Thyroid gland (tissue), 4 donors: ENCODE results near the gene AJAP1. TPM values are rescaled to one million over a fixed set of nuclear protein-coding genes. Genes with fewer than 3 reads are reported as not detected.

Experiments used
- DNase-seq, 2 donors: peaks; one replicate each; pipeline ENCODE4 v3.0.0-alpha.2; 2019
- H3K27ac ChIP-seq, 3 donors: fragments of 200-600 bp; sonication (generic); 1 replicate in 2 of 3; 2 replicates in 1 of 3; pipeline ENCODE4 v1.5.1; 2016 to 2019; ENCODE audit warnings: mild to moderate bottlenecking in 1 of 3, moderate library complexity in 1 of 3
- H3K27me3 ChIP-seq: fragments of 200-600 bp; sonication (generic); one replicate; pipeline ENCODE4 v1.5.1; 2019
- H3K36me3 ChIP-seq, 2 donors: fragments of 200-600 bp; sonication (generic); one replicate each; pipeline ENCODE4 v1.5.1; 2016 to 2019
- H3K4me1 ChIP-seq, 2 donors: fragments of 200-600 bp; sonication (generic); one replicate each; pipeline ENCODE4 v1.5.1; 2017 to 2019
- H3K4me3 ChIP-seq, 3 donors: fragments of 200-600 bp; sonication (generic); replicated peaks in 1 of 3; 1 replicate in 2 of 3; 2 replicates in 1 of 3; pipeline ENCODE4 v1.5.1; 2016; ENCODE audit warnings: mild to moderate bottlenecking in 1 of 3
- H3K9me3 ChIP-seq: fragments of 200-600 bp; sonication (generic); one replicate; pipeline ENCODE4 v1.5.1; 2017
- POLR2A ChIP-seq, 2 donors: fragments of 450-650 bp; IDR thresholded peaks; one replicate each; pipeline ENCODE4 v1.6.1; 2017; ENCODE audit warnings: antibody characterized with exemption in 2 of 2, mild to moderate bottlenecking in 2 of 2, moderate library complexity in 1 of 2
- WGBS, 2 donors: methylation state at CpG; one replicate each; pipeline ENCODE4 v1.1.5; 2017; 5-methylcytosine and 5-hydroxymethylcytosine counted together
- intact Hi-C: fragments of 100-400 bp; cut with DNase I; formaldehyde crosslinking; loops from one replicate; pipeline ENCODE4 v1.15.1; 2023
- total RNA-seq, 4 donors: library from RNA; depleted of rRNA; stranded (reverse); fragments of >200 nt; gene quantifications; one replicate each; pipeline ENCODE4 v1.2.3, GENCODE V29; 2016
- TF ChIP-seq, protein P1 (sequence below), 6 experiments: fragments of 200-600 bp in 3 of 6; fragments of 450-650 bp in 3 of 6; sonication (generic) in 3 of 6; IDR thresholded peaks; one replicate each; pipeline ENCODE4 v1.5.1; 2016 to 2019; ENCODE audit warnings: antibody characterized with exemption in 6 of 6, mild to moderate bottlenecking in 2 of 6, inconsistent platforms in 1 of 6, moderate library complexity in 1 of 6

The AJAP1 gene
- total RNA-seq, 4 donors from 2014 or later: 0.22 to 1.6 (median 0.81) TPM

DNA sequence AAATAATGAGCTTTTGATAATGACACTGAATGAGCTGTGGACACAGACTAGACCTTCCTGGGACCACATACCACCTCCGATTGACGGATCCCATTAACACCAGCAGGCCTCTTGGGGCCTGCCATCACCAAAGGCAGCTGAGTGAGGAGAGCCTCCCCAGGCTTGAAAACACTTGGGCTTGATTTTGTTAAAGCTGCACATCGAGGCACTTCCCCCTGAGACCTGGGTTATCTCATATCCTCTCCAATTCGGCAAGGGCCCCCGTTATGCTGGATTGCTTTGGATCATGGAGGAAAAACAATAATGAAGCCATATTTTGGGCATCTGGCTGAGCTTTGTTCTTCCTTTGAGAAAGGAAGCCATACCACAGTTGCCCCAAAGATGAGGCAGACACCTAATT, 143.0 kb downstream of the AJAP1 start:
- no peak overlapping the region for H3K4me3 ChIP-seq
- no peak for TF ChIP-seq POLR2A (IDR thresholded peaks at IDR 0.05)
- TF ChIP-seq, protein P1, sequence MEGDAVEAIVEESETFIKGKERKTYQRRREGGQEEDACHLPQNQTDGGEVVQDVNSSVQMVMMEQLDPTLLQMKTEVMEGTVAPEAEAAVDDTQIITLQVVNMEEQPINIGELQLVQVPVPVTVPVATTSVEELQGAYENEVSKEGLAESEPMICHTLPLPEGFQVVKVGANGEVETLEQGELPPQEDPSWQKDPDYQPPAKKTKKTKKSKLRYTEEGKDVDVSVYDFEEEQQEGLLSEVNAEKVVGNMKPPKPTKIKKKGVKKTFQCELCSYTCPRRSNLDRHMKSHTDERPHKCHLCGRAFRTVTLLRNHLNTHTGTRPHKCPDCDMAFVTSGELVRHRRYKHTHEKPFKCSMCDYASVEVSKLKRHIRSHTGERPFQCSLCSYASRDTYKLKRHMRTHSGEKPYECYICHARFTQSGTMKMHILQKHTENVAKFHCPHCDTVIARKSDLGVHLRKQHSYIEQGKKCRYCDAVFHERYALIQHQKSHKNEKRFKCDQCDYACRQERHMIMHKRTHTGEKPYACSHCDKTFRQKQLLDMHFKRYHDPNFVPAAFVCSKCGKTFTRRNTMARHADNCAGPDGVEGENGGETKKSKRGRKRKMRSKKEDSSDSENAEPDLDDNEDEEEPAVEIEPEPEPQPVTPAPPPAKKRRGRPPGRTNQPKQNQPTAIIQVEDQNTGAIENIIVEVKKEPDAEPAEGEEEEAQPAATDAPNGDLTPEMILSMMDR (IDR thresholded peaks at IDR 0.05): no peak
- H3K27me3 ChIP-seq: no peaks in the 10 kb centered on the region
- no peaks in the 10 kb centered on the region for H3K9me3 ChIP-seq
- WGBS, 2 donors: 87 to 93% methylated on average over 5 of the region's 5 CpGs
- H3K4me1 ChIP-seq: peaks cover 0 to 13% of the 10 kb centered on the region in 2 donors
- intact Hi-C loops: no loop called here
- H3K27ac ChIP-seq: no peak overlapping the region
- no peaks in the 10 kb centered on the region for H3K36me3 ChIP-seq
- DNase-seq: no peak

DNA sequence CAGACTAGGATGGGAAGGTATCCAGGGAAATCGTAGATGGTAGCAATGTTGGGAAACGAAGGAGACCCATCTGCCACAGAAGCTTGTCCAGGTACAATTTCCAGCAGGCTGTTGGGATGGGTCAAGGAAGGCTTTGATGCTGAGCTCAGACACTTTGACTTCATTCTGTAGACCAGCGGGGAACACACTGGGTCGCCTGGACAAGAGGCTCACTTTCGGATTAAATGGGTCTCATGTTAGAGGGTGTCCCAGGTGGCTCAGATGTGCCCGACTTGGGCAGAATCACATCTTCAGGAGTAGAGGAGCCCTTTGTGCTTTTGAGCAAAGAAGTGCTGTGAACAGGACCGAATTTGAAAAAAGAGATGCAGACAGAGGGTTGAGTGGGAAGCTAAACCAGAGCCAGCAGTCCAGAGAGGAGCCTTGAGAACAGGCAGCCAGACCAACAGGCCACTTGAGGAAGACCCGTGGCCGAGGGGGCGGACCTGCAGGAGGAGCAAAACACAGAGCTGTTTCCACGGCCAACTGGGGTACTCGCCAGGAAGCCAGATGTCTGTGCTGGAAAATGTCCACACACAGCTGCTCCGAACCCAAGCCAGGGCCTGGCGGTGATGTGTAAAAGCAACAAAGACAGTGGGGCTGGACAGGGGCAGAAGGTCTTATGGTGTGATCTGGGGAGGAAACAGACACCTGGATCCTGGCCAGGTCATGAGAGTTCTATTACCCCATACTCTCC, 146.9 kb downstream of the AJAP1 start:
- intact Hi-C loops: no loop called here

DNA sequence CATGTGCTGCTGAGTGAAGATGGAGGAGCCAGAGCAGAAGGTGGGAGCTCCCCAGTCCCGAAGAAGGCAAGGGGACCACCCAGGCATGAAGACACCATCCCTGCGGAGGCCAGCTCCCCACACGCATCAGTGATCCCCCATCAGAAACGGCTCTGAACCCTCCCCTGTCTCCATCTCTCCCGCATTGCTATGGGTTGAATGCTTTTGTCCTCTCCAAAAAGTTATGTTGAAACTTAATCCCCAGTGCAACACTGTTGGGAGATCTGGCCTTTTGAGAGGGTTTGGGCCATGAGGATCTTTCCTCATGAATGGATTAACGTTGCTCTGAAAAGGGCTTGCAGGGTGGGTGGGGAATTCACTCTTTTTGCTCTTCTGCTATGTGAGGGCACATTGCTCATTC, 147.6 kb downstream of the AJAP1 start:
- 63 to 83% methylated on average over 6 of the region's 6 CpGs for WGBS, 2 donors
- Histone ChIP-seq H3K36me3 (no peaks in the 10 kb centered on the region), H3K4me3 (no peak overlapping the region), H3K9me3 (no peaks in the 10 kb centered on the region), H3K27me3 (no peaks in the 10 kb centered on the region), H3K27ac (no peak overlapping the region), H3K4me1 (no peaks in the 10 kb centered on the region)
- intact Hi-C loops: no loop called here
- no peak for DNase-seq
- TF ChIP-seq, protein P1 (IDR thresholded peaks at IDR 0.05): no peak
- no peak for TF ChIP-seq POLR2A (IDR thresholded peaks at IDR 0.05)

More for the DNA sequence above, 146.9 kb downstream of the AJAP1 start:
- no peak overlapping the region for H3K27ac ChIP-seq
- H3K4me3 ChIP-seq: no peak overlapping the region
- no peaks in the 10 kb centered on the region for H3K4me1 ChIP-seq
- TF ChIP-seq, protein P1 (IDR thresholded peaks at IDR 0.05): no peak
- TF ChIP-seq POLR2A (IDR thresholded peaks at IDR 0.05): no peak
- WGBS, 2 donors: 32 to 64% methylated on average over 14 of the region's 14 CpGs
- peak in 1 of 2 donors; percentile 9 for DNase-seq
- H3K36me3 ChIP-seq: no peaks in the 10 kb centered on the region
- H3K9me3 ChIP-seq: no peaks in the 10 kb centered on the region
- H3K27me3 ChIP-seq: no peaks in the 10 kb centered on the region

DNA sequence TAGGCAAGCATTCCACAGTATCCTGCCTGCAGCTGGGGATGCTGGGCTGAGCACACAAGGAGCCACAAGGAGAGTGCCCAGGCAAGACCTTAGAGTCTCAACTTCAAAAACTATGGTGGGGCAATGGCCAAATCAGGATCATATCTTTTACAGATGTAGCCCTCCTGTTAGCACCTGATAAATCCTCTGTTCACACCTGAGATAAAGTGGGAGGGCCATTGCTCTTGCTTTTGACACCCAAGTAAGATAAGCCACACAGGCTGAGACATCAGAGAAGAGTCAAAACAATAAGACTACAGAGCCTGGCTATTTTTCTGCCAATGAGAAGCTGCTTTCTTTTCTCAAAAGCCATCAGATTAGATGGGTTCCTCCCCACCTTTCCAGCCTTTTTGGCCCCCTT, 148.9 kb downstream of the AJAP1 start:
- Histone ChIP-seq H3K4me3 (no peak overlapping the region), H3K27me3 (no peaks in the 10 kb centered on the region), H3K36me3 (no peaks in the 10 kb centered on the region), H3K4me1 (no peaks in the 10 kb centered on the region), H3K27ac (no peak overlapping the region), H3K9me3 (no peaks in the 10 kb centered on the region)
- TF ChIP-seq POLR2A (IDR thresholded peaks at IDR 0.05): no peak
- TF ChIP-seq, protein P1 (IDR thresholded peaks at IDR 0.05): no peak
- intact Hi-C loops: no loop called here
- DNase-seq: no peak

DNA sequence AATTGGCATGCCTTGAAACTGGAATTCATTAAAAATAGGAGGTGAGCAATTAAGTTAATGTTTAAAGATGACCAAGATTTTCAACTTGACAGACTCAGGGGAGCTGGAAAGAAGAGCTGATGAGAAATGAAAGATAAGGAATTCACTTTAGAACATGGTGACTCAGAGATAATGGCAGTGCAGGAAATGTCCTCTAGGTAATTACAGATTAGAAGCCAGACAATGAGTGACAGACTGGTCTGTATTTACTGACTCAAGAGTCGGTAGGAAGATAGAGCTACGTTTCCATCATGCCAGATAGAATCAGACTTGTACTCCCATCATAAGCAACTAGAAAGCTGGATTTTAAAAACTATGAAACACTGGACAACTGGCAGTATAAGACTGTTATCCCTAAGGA, 151.6 kb downstream of the AJAP1 start:
- Histone ChIP-seq H3K4me3 (no peak overlapping the region), H3K4me1 (no peaks in the 10 kb centered on the region), H3K9me3 (no peaks in the 10 kb centered on the region), H3K27me3 (no peaks in the 10 kb centered on the region), H3K36me3 (no peaks in the 10 kb centered on the region), H3K27ac (no peak overlapping the region)
- 29 to 56% methylated on average over 2 of the region's 2 CpGs for WGBS, 2 donors
- intact Hi-C loops: no loop called here
- TF ChIP-seq POLR2A (IDR thresholded peaks at IDR 0.05): no peak
- TF ChIP-seq, protein P1 (IDR thresholded peaks at IDR 0.05): no peak
- no peak for DNase-seq
